Measurements from ENCODE around the gene MED31.

DNA sequence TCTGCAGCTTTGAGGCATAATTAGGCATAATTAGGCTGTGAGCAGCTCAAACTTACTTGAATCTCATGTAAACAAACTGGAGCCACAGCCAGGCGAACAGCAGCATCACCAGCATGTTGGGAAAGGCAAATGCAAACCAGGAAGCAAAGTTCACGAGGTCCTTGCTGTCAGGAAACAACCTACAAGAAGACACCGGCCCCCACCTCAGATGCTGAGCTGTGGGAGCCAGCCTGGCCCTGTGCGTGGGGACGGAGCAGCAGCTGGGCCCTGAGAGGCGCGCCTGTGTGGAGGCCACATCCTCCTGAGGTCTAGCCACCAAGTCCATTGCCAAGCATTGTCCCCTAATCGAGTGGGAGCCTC is 49.5 kb upstream of the MED31 start:
- TF ChIP-seq, protein P1, sequence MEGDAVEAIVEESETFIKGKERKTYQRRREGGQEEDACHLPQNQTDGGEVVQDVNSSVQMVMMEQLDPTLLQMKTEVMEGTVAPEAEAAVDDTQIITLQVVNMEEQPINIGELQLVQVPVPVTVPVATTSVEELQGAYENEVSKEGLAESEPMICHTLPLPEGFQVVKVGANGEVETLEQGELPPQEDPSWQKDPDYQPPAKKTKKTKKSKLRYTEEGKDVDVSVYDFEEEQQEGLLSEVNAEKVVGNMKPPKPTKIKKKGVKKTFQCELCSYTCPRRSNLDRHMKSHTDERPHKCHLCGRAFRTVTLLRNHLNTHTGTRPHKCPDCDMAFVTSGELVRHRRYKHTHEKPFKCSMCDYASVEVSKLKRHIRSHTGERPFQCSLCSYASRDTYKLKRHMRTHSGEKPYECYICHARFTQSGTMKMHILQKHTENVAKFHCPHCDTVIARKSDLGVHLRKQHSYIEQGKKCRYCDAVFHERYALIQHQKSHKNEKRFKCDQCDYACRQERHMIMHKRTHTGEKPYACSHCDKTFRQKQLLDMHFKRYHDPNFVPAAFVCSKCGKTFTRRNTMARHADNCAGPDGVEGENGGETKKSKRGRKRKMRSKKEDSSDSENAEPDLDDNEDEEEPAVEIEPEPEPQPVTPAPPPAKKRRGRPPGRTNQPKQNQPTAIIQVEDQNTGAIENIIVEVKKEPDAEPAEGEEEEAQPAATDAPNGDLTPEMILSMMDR (IDR thresholded peaks at IDR 0.05; ENCODE audit: poor library complexity), result no peak
- no peak for TF ChIP-seq EZH2 (IDR thresholded peaks at IDR 0.05; ENCODE audit: borderline replicate concordance)
